ENCODE results near the gene PAFAH1B2. TPM values are rescaled to one million over a fixed set of nuclear protein-coding genes. Genes with fewer than 3 reads are reported as not detected.

The PAFAH1B2 gene
- total RNA-seq, 1 donor from 2014 or later: 90.5 TPM

DNA sequence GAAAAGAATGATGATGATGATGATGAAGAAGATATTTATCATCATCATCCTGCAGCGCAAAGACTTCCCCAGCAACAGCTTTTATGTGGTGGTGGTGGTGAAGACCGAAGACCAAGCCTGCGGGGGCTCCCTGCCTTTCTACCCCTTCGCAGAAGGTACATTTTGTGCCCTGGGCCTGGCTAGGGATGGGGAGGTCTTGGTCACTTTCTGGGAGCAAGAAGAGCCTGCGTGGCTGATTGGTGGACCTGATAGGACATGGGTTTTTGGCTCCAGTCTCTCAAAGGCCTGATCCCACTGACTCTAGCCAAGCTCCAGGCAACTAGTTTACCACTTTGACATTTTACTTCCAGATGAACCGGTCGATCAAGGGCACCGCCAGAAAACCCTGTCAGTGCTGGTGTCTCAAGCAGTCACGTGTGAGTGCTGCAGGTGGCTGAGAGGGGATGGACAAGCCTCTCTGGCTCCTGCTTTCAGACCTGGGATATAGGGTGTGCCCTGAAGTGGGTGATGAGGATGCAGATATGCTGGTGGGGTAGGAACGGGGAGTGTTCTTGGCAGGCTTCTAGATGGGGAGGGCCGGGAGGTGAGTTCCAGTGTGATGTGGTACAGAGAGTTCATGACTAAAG is 39.8 kb downstream of the PAFAH1B2 start:
- DNase-seq (ENCODE audit: low spot score): peak; percentile 41
- no peaks in the 10 kb centered on the region for H3K27me3 Mint-ChIP-seq (ENCODE audit: low read depth)
- peaks cover 13% of the 10 kb centered on the region for H3K36me3 Mint-ChIP-seq (ENCODE audit: low read depth)
- H3K27ac Mint-ChIP-seq (ENCODE audit: unreplicated experiment): no peak overlapping the region
- peaks cover 19% of the 10 kb centered on the region for H3K4me1 Mint-ChIP-seq (ENCODE audit: low read depth)
- no peaks in the 10 kb centered on the region for H3K9me3 Mint-ChIP-seq (ENCODE audit: low read depth)
- TF ChIP-seq, protein P1, sequence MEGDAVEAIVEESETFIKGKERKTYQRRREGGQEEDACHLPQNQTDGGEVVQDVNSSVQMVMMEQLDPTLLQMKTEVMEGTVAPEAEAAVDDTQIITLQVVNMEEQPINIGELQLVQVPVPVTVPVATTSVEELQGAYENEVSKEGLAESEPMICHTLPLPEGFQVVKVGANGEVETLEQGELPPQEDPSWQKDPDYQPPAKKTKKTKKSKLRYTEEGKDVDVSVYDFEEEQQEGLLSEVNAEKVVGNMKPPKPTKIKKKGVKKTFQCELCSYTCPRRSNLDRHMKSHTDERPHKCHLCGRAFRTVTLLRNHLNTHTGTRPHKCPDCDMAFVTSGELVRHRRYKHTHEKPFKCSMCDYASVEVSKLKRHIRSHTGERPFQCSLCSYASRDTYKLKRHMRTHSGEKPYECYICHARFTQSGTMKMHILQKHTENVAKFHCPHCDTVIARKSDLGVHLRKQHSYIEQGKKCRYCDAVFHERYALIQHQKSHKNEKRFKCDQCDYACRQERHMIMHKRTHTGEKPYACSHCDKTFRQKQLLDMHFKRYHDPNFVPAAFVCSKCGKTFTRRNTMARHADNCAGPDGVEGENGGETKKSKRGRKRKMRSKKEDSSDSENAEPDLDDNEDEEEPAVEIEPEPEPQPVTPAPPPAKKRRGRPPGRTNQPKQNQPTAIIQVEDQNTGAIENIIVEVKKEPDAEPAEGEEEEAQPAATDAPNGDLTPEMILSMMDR (IDR thresholded peaks at IDR 0.05): no peak
- no peak overlapping the region for H3K4me3 Mint-ChIP-seq (ENCODE audit: unreplicated experiment)

DNA sequence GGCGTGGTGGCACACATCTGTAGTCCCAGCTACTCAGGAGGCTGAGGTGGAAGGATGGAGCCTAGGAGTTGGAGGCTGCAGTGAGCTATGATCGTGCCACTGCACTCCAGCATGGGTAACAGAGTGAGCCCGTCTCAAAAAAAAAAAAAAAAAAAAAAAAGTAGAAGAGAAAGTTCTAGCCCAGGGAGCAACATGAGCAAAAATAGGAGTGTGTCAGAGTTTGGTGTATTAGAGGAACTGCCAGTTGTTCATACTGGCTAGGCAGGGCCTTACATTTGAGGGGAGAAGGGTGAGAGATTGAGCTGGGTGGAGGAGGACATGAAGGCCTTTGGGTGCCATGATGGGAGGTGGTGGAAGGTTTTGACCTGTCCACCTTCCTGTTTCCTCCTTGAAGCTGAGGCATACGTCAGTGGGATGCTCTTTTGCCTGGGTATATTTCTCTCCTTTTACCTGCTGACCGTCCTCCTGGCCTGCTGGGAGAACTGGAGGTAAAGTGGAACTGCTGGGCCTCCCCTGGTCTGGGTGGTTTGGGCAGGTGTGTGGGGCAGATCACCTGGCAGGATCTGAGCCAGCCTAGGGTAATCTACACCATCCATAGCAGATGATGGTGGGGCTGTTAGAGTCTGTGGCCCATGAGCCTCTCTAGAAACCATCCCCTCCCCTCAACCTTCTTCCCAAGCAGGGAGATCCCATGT is 41.8 kb downstream of the PAFAH1B2 start:
- Mint-ChIP-seq H3K36me3 (ENCODE audit: low read depth) (peaks cover 17% of the 10 kb centered on the region), H3K27me3 (ENCODE audit: low read depth) (no peaks in the 10 kb centered on the region), H3K4me1 (ENCODE audit: low read depth) (peaks cover 4% of the 10 kb centered on the region), H3K9me3 (ENCODE audit: low read depth) (no peaks in the 10 kb centered on the region), H3K27ac (ENCODE audit: unreplicated experiment) (no peak overlapping the region), H3K4me3 (ENCODE audit: unreplicated experiment) (no peak overlapping the region)
- TF ChIP-seq, protein P1 (IDR thresholded peaks at IDR 0.05): no peak
- no peak for DNase-seq (ENCODE audit: low spot score)

- Mint-ChIP-seq H3K27me3 (ENCODE audit: low read depth) (no peaks in the 10 kb centered on the region), H3K4me1 (ENCODE audit: low read depth) (no peaks in the 10 kb centered on the region), H3K4me3 (ENCODE audit: unreplicated experiment) (no peak overlapping the region), H3K27ac (ENCODE audit: unreplicated experiment) (no peak overlapping the region), H3K36me3 (ENCODE audit: low read depth) (peaks cover 17% of the 10 kb centered on the region), H3K9me3 (ENCODE audit: low read depth) (no peaks in the 10 kb centered on the region)
- TF ChIP-seq, protein P1 (IDR thresholded peaks at IDR 0.05): no peak
- DNase-seq (ENCODE audit: low spot score): peak; percentile 35
Observed at GRCh38 chr11:117186431-117186761, 42.3 kb downstream of the PAFAH1B2 start.

- TF ChIP-seq, protein P1 (IDR thresholded peaks at IDR 0.05): no peak
- peak; percentile 59 for DNase-seq (ENCODE audit: low spot score)
- peak overlapping the region; percentile 71 for H3K27ac Mint-ChIP-seq (ENCODE audit: unreplicated experiment)
- no peak overlapping the region for H3K4me3 Mint-ChIP-seq (ENCODE audit: unreplicated experiment)
- no peaks in the 10 kb centered on the region for H3K4me1 Mint-ChIP-seq (ENCODE audit: low read depth)
- no peaks in the 10 kb centered on the region for H3K27me3 Mint-ChIP-seq (ENCODE audit: low read depth)
- H3K9me3 Mint-ChIP-seq (ENCODE audit: low read depth): no peaks in the 10 kb centered on the region
- H3K36me3 Mint-ChIP-seq (ENCODE audit: low read depth): peaks cover 18% of the 10 kb centered on the region
Observed at GRCh38 chr11:117187007-117187406, 42.9 kb downstream of the PAFAH1B2 start.

- Mint-ChIP-seq H3K36me3 (ENCODE audit: low read depth) (peaks cover 18% of the 10 kb centered on the region), H3K27ac (ENCODE audit: unreplicated experiment) (peak overlapping the region; percentile 71), H3K4me3 (ENCODE audit: unreplicated experiment) (no peak overlapping the region), H3K9me3 (ENCODE audit: low read depth) (no peaks in the 10 kb centered on the region), H3K4me1 (ENCODE audit: low read depth) (no peaks in the 10 kb centered on the region), H3K27me3 (ENCODE audit: low read depth) (no peaks in the 10 kb centered on the region)
- DNase-seq (ENCODE audit: low spot score): peak; percentile 83
- TF ChIP-seq, protein P1 (IDR thresholded peaks at IDR 0.05): no peak
Observed at GRCh38 chr11:117187428-117187798, 43.3 kb downstream of the PAFAH1B2 start.

All from chondrocyte (in vitro differentiated cells).